H1 (cell line): Measurements from ENCODE around the gene CD96. TPM values are rescaled to one million over a fixed set of nuclear protein-coding genes. Genes with fewer than 3 reads are reported as not detected.

Experiments
- BACH1 ChIP-seq: IDR thresholded peaks from 2 replicates; pipeline ENCODE4 v1.6.1; 2012; ENCODE audit warnings: low read length, improper control_type of control experiment
- CBX5 ChIP-seq: fragments of 300-800, 300-1000 bp; sonication (generic); IDR thresholded peaks from 2 replicates; pipeline ENCODE4 v1.7.1; 2016; ENCODE audit warnings: antibody characterized with exemption, low read length, low read depth
- CBX8 ChIP-seq: fragments of 300-800, 300-1000 bp; sonication (generic); IDR thresholded peaks from 2 replicates; pipeline ENCODE4 v1.7.1; 2016; ENCODE audit warnings: low read depth, low read length, borderline replicate concordance
- CREB1 ChIP-seq: IDR thresholded peaks from 2 replicates; pipeline ENCODE4 v1.6.1; 2012; ENCODE audit warnings: inconsistent platforms
- CTBP2 ChIP-seq: IDR thresholded peaks from 2 replicates; pipeline ENCODE4 v1.7.0; 2011; ENCODE audit warnings: borderline replicate concordance, mild to moderate bottlenecking, moderate library complexity, mixed read lengths, low read length; ENCODE audit not compliant: insufficient read depth, insufficient read length
- NANOG ChIP-seq: IDR thresholded peaks from 2 replicates; pipeline ENCODE4 v1.6.1; 2011; ENCODE audit warnings: low read length, low read depth, mild to moderate bottlenecking, inconsistent platforms; ENCODE audit not compliant: insufficient read depth, poor library complexity, severe bottlenecking
- POLR2AphosphoS5 ChIP-seq: IDR thresholded peaks from 2 replicates; pipeline ENCODE4 v1.6.1; 2011; ENCODE audit warnings: low read depth, low read length
- RBBP5 ChIP-seq: IDR thresholded peaks from 2 replicates; pipeline ENCODE4 v1.7.1; 2012; ENCODE audit warnings: low read depth, mild to moderate bottlenecking, inconsistent platforms, low read length, moderate library complexity, borderline replicate concordance
- RXRA ChIP-seq: IDR thresholded peaks from 2 replicates; pipeline ENCODE4 v1.6.1; 2011; ENCODE audit warnings: low read depth, mild to moderate bottlenecking, low read length, moderate library complexity; ENCODE audit not compliant: insufficient read depth
- SIRT6 ChIP-seq: IDR thresholded peaks from one replicate; pipeline ENCODE4 v1.7.1; 2012; ENCODE audit warnings: low read length, inconsistent platforms
- SIX5 ChIP-seq: IDR thresholded peaks from 2 replicates; pipeline ENCODE4 v1.6.1; 2011; ENCODE audit warnings: mild to moderate bottlenecking, low read depth, low read length
- SUZ12 ChIP-seq: fragments of 200-600 bp; sonication (generic); IDR thresholded peaks from 2 replicates; pipeline ENCODE4 v1.6.1; 2012; ENCODE audit warnings: mild to moderate bottlenecking, inconsistent platforms, low read length, moderate library complexity, mixed read lengths
- polyA plus RNA-seq, 7 experiments: library from polyadenylated mRNA; depleted of rRNA in 3 of 7; stranded (reverse) in 5 of 7; unstranded in 2 of 7; fragments of >200 nt in 5 of 7; fragments of 200-250 nt in 2 of 7; gene quantifications; 1 replicate in 5 of 7; 2 replicates in 1 of 7; 4 replicates in 1 of 7; pipeline versions ENCODE4 v1.2.1 to v1.2.3, GENCODE V29; 2011 to 2013; ENCODE audit warnings: missing spikeins in 2 of 7, mixed read lengths in 2 of 7
- total RNA-seq: library from RNA; stranded (reverse); fragmentation: NEBNext Ultra II Directional; extraction: Animal tissue kit (Norgen Biotek cat#: 25700); gene quantifications from 2 replicates; pipeline ENCODE4 v1.2.1, GENCODE V29; 2021
- TF ChIP-seq, protein P1 (sequence below): fragments of 300-600 bp; sonication (generic); IDR thresholded peaks from 2 replicates; pipeline ENCODE4 v1.7.1; 2012; ENCODE audit warnings: low read length, moderate library complexity, mild to moderate bottlenecking, inconsistent platforms; ENCODE audit not compliant: insufficient replicate concordance

CD96 gene
- total and polyA plus RNA-seq, 2 of the 8 experiments (the other 6 are each of a cell fraction or from before 2014, with no cell fraction given), result not detected

GRCh38 chr3:111521891-111522290 lies 20.1 kb upstream of the CD96 start (continued):
- TF ChIP-seq, protein P1, sequence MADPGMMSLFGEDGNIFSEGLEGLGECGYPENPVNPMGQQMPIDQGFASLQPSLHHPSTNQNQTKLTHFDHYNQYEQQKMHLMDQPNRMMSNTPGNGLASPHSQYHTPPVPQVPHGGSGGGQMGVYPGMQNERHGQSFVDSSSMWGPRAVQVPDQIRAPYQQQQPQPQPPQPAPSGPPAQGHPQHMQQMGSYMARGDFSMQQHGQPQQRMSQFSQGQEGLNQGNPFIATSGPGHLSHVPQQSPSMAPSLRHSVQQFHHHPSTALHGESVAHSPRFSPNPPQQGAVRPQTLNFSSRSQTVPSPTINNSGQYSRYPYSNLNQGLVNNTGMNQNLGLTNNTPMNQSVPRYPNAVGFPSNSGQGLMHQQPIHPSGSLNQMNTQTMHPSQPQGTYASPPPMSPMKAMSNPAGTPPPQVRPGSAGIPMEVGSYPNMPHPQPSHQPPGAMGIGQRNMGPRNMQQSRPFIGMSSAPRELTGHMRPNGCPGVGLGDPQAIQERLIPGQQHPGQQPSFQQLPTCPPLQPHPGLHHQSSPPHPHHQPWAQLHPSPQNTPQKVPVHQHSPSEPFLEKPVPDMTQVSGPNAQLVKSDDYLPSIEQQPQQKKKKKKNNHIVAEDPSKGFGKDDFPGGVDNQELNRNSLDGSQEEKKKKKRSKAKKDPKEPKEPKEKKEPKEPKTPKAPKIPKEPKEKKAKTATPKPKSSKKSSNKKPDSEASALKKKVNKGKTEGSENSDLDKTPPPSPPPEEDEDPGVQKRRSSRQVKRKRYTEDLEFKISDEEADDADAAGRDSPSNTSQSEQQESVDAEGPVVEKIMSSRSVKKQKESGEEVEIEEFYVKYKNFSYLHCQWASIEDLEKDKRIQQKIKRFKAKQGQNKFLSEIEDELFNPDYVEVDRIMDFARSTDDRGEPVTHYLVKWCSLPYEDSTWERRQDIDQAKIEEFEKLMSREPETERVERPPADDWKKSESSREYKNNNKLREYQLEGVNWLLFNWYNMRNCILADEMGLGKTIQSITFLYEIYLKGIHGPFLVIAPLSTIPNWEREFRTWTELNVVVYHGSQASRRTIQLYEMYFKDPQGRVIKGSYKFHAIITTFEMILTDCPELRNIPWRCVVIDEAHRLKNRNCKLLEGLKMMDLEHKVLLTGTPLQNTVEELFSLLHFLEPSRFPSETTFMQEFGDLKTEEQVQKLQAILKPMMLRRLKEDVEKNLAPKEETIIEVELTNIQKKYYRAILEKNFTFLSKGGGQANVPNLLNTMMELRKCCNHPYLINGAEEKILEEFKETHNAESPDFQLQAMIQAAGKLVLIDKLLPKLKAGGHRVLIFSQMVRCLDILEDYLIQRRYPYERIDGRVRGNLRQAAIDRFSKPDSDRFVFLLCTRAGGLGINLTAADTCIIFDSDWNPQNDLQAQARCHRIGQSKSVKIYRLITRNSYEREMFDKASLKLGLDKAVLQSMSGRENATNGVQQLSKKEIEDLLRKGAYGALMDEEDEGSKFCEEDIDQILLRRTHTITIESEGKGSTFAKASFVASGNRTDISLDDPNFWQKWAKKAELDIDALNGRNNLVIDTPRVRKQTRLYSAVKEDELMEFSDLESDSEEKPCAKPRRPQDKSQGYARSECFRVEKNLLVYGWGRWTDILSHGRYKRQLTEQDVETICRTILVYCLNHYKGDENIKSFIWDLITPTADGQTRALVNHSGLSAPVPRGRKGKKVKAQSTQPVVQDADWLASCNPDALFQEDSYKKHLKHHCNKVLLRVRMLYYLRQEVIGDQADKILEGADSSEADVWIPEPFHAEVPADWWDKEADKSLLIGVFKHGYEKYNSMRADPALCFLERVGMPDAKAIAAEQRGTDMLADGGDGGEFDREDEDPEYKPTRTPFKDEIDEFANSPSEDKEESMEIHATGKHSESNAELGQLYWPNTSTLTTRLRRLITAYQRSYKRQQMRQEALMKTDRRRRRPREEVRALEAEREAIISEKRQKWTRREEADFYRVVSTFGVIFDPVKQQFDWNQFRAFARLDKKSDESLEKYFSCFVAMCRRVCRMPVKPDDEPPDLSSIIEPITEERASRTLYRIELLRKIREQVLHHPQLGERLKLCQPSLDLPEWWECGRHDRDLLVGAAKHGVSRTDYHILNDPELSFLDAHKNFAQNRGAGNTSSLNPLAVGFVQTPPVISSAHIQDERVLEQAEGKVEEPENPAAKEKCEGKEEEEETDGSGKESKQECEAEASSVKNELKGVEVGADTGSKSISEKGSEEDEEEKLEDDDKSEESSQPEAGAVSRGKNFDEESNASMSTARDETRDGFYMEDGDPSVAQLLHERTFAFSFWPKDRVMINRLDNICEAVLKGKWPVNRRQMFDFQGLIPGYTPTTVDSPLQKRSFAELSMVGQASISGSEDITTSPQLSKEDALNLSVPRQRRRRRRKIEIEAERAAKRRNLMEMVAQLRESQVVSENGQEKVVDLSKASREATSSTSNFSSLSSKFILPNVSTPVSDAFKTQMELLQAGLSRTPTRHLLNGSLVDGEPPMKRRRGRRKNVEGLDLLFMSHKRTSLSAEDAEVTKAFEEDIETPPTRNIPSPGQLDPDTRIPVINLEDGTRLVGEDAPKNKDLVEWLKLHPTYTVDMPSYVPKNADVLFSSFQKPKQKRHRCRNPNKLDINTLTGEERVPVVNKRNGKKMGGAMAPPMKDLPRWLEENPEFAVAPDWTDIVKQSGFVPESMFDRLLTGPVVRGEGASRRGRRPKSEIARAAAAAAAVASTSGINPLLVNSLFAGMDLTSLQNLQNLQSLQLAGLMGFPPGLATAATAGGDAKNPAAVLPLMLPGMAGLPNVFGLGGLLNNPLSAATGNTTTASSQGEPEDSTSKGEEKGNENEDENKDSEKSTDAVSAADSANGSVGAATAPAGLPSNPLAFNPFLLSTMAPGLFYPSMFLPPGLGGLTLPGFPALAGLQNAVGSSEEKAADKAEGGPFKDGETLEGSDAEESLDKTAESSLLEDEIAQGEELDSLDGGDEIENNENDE, result no peak
- TF ChIP-seq SUZ12 (no peak), CBX8 (no peak), CREB1 (no peak), CTBP2 (no peak), BACH1 (no peak), SIX5 (no peak), POLR2AphosphoS5 (no peak), NANOG (no peak), RBBP5 (no peak), CBX5 (no peak), SIRT6 (no peak), RXRA (no peak)
